ENCODE measurements around the gene CACNA2D1.
A peak's percentile ranks its signal among the peaks of the same experiment; 100 is the strongest.

CACNA2D1 gene

GRCh38 chr7:82345886-82346285 lies 97.7 kb downstream of the CACNA2D1 start:
- DNase-seq (ENCODE audit: low read depth, low spot score): no peak

- DNase-seq (ENCODE audit: low read depth, low spot score): no peak
These were observed 99.9 kb downstream of the CACNA2D1 start for GRCh38 chr7:82343716-82344115.

- DNase-seq (ENCODE audit: low read depth, low spot score): no peak
These were observed 103.6 kb downstream of the CACNA2D1 start for GRCh38 chr7:82339958-82340357.

GRCh38 chr7:82335927-82336326 lies 107.7 kb downstream of the CACNA2D1 start:
- no peak for DNase-seq (ENCODE audit: low read depth, low spot score)

- no peak for DNase-seq (ENCODE audit: low read depth, low spot score)
These were observed 108.6 kb downstream of the CACNA2D1 start for GRCh38 chr7:82335001-82335400.

GRCh38 chr7:82331234-82331633 lies 112.3 kb downstream of the CACNA2D1 start:
- DNase-seq (ENCODE audit: low read depth, low spot score): no peak

- DNase-seq (ENCODE audit: low read depth, low spot score): no peak
These were observed 112.8 kb downstream of the CACNA2D1 start for GRCh38 chr7:82330706-82331215.

- no peak for DNase-seq (ENCODE audit: low read depth, low spot score)
These were observed 115.7 kb downstream of the CACNA2D1 start for GRCh38 chr7:82327898-82328297.

- no peak for DNase-seq (ENCODE audit: low read depth, low spot score)
These were observed 118.2 kb downstream of the CACNA2D1 start for GRCh38 chr7:82325416-82325815.

- DNase-seq (ENCODE audit: low read depth, low spot score): no peak
These were observed 119.8 kb downstream of the CACNA2D1 start for GRCh38 chr7:82323806-82324205.

GRCh38 chr7:82319674-82320118 lies 123.9 kb downstream of the CACNA2D1 start:
- peak; percentile 9 for DNase-seq (ENCODE audit: low read depth, low spot score)

GRCh38 chr7:82318786-82319185 lies 124.8 kb downstream of the CACNA2D1 start:
- no peak for DNase-seq (ENCODE audit: low read depth, low spot score)

GRCh38 chr7:82317760-82318159 lies 125.8 kb downstream of the CACNA2D1 start:
- no peak for DNase-seq (ENCODE audit: low read depth, low spot score)

- no peak for DNase-seq (ENCODE audit: low read depth, low spot score)
These were observed 126.3 kb downstream of the CACNA2D1 start for GRCh38 chr7:82317257-82317721.

- DNase-seq (ENCODE audit: low read depth, low spot score): no peak
These were observed 130.3 kb downstream of the CACNA2D1 start for GRCh38 chr7:82313269-82313668.

- DNase-seq (ENCODE audit: low read depth, low spot score): no peak
These were observed 130.9 kb downstream of the CACNA2D1 start for GRCh38 chr7:82312646-82313045.

GRCh38 chr7:82305347-82306005 lies 138.1 kb downstream of the CACNA2D1 start:
- no peak for DNase-seq (ENCODE audit: low read depth, low spot score)

GRCh38 chr7:82294865-82295264 lies 148.7 kb downstream of the CACNA2D1 start:
- DNase-seq (ENCODE audit: low read depth, low spot score): no peak

- DNase-seq (ENCODE audit: low read depth, low spot score): no peak
These were observed 149.2 kb downstream of the CACNA2D1 start for GRCh38 chr7:82294382-82294784.

- DNase-seq (ENCODE audit: low read depth, low spot score): no peak
These were observed 150.1 kb downstream of the CACNA2D1 start for GRCh38 chr7:82293467-82293866.

GRCh38 chr7:82291931-82292330 lies 151.6 kb downstream of the CACNA2D1 start:
- no peak for DNase-seq (ENCODE audit: low read depth, low spot score)

GRCh38 chr7:82289889-82290288 lies 153.7 kb downstream of the CACNA2D1 start:
- no peak for DNase-seq (ENCODE audit: low read depth, low spot score)

GRCh38 chr7:82289152-82289535 lies 154.4 kb downstream of the CACNA2D1 start:
- DNase-seq (ENCODE audit: low read depth, low spot score): no peak

GRCh38 chr7:82286798-82287140 lies 156.8 kb downstream of the CACNA2D1 start:
- no peak for DNase-seq (ENCODE audit: low read depth, low spot score)
